Activated CD4-positive, CD25-positive, alpha-beta regulatory T cell treated with anti-CD3 and anti-CD28 coated beads, Interleukin-2, amount 50 U/mL, for 72 hours (primary cell): ENCODE results near the gene IRS1.

Source experiments
- DNase-seq: peaks from one replicate; pipeline ENCODE4 v3.0.0; 2021

IRS1 gene

GRCh38 chr2:226754821-226755604 is 44.6 kb downstream of the IRS1 start:
- no peak for DNase-seq

GRCh38 chr2:226752887-226753286 is 46.7 kb downstream of the IRS1 start:
- no peak for DNase-seq

- DNase-seq = no peak
These were observed 52.3 kb downstream of the IRS1 start for GRCh38 chr2:226747288-226747687.

DNA sequence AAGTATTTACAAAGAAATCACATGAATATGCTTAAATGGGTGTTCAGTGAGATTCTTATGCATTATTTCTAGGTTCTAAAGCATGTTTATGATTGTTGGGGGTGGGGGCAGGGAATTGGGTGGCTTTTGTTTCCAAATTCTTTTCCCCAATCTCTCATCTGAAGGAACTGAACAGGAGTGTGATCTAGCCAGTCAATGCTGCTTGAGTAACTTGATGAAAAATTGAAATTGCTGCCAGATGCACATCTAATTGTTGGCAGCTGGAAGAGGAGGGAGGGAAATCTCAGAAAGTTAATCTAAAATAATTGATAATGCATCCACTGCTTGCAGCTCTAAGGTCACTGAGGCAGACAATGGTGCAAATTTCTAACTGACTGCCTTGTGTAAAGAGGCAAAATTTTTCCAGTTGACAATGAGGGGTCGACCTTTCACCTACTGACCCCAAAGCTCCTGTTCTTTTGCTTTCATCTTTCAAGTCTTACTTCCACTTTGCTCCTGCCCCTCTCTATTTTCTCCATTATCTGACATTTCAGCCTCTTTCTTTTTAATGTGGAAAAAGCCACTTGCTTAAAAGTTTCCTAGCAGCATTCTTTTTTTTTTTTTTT is 53.3 kb downstream of the IRS1 start:
- DNase-seq = no peak

DNA sequence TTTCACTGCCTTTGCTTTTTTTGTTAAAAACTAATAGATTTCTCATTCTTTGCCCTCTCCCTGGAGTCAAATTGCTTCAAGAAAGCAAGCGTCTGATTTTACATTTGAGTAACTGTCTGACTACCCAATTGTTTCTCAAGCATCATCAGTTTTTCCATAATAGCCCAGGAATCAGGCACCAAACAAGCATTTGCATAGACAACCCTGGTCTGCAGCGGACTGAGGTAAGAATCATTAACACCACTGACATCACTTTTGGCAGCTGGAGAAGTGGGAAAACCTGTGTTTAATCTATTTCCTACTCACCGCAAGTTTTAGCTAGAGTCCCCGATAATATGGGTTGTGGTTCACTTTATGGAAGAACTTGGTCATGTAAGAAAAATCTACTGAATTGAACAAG is 55.7 kb downstream of the IRS1 start:
- DNase-seq = no peak

DNA sequence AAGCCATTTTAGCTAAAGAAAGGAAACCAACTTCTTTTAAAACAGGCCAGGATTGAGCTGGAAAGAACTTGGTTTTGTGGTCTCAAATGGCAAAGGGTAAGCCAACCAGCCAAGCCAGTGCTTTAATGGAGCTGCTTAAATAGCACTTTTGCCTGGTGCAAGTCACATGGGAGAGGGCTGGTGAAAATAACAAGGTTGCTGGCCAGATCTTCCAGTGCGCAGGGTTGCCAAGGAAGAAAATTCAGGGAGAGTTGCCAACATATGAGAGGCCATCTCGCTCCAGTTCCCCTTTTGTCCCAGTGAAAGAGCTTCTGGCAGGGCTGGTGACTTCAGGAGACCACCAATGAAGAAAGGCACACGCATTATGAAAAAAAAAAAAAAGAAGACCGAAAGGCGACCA is 57.3 kb downstream of the IRS1 start:
- no peak for DNase-seq

DNA sequence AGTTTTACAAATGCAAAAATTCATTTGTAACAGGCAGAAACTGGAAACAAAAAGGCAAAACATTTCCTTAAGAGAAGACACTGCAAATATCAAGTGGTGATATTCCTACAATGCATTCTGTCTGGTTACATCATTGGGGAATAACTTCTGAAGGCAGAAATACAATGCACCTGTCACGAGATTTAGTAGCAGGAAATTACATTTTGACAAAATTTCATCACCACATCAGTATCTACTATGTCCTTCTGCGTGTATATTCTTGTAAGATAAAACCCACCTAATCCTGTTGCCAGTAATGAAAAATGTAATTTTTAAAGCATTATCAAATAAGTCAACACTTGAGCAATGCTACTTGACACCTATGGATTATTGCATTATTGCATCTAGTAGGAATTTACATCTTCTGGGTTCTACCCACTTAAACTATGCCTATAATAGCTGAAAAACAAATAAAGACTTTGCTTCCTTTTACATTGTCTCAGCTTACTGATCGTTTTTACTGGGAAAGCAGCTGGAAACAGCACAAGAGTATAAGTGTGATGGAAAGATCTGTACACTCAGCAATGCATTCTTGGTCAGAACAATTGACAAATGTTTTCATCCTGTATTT is 59.5 kb downstream of the IRS1 start:
- no peak for DNase-seq

DNA sequence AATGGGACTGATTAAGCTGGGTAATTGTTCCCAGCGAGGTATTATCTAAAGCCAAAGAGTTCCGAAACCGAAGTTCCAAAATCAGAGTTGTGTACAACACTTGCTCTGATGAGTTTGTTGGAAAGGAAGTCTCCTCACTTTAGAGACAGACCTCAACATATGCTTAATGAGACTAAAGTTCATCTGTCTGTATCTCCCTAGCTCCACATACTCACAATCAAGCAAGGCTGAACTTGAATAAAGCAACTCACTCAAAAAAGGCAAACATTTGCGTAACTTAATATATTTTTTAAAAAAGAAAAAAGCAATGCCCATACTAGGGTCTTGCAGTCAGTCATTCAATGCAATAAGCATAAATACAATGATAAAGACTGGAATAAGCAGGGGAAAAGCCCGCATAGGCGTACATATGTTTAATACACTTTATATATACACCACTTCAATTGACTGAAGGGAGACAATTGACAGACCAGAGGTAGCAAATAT is 60.0 kb downstream of the IRS1 start:
- no peak for DNase-seq

DNA sequence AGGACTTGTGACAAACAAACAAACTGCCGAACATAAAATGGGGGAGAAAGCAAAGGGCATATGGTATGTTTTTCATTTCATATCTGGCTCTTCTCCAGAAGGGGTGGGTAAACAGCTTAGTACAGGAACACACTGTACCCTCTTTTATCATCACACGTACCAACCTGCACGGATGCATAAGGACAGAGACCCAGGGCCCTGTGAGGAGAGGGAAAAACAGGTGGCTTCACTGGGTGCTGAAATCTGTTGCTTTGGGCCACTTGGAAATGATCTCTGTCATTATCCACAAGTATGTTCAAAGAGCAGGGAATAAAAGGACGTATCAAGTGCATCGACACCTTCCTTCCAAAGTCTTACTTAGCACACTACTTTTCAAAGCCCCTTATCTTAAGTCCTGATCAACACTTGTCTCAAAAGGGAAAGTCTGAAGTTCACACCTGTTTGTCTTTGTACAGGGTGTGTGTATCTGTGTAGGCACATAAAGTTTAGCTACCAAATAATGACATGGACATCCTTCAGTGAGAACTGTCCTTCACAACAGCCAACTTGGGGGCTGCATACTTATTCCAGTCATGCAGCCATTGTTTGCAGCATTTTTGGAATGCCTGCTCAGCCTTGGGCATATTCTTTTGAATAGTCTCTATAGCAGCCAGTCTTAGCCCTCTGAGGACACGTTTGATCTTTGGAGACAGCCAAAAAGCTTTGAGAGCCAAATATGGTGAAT is 60.6 kb downstream of the IRS1 start:
- no peak for DNase-seq

DNA sequence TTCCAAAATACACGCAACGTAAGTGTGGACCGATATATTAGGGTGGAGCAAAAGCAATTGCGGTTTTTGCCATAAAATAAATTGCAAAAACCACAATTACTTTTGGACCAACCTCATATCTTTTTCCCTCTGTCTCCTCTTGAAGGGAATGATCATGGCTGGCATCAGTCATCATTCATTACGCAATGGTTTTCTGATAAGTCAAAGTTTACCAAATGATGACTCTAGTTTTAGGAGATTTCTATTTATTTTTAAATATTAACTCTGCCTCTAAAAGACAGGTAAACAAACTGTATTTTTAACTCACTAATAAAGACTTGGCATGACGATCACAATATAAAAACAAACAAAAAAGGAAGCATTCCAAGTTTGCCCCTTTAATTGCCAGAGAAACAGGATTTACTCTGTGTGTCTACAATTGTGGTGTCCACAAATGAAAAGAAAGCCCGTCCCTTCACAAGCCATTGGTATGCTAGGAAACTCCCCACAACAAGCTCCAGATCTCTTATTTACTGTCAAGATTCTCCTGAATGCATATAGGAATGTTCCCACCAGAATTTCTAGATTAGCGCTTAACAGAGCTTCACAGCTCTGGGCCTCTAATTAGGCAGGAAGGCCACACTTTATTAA is 61.3 kb downstream of the IRS1 start:
- no peak for DNase-seq

- no peak for DNase-seq
These were observed 63.2 kb downstream of the IRS1 start for GRCh38 chr2:226736382-226736781.

DNA sequence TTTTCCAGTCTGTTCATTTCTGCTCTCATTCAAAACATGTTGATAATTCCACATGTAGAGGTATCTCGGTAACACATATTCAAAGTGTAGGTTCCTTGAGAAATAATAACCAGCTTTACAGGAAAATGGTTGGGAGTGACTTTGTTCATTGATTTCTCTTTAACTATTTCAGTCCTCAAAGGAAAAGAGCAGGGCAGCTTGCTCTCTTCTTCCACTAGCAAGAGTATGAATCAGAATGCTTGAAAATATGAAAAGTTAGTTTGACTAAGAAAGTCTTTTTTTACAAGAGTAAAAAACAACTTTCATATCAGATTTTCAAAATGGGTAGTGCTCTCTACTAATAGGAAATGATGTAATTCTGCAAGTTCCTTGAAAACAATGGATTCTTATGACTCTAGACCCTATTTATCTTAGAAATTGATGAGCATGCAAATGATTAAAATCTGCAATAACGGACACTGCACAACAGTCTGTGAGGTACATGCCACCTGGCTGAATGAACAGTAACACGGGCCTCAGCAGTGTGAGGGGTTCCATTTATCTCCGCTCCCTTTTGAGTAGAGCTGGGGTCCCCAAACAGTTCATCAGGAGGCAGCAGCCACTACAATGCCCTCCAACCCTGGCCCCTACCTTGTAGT is 65.6 kb downstream of the IRS1 start:
- DNase-seq = no peak

DNA sequence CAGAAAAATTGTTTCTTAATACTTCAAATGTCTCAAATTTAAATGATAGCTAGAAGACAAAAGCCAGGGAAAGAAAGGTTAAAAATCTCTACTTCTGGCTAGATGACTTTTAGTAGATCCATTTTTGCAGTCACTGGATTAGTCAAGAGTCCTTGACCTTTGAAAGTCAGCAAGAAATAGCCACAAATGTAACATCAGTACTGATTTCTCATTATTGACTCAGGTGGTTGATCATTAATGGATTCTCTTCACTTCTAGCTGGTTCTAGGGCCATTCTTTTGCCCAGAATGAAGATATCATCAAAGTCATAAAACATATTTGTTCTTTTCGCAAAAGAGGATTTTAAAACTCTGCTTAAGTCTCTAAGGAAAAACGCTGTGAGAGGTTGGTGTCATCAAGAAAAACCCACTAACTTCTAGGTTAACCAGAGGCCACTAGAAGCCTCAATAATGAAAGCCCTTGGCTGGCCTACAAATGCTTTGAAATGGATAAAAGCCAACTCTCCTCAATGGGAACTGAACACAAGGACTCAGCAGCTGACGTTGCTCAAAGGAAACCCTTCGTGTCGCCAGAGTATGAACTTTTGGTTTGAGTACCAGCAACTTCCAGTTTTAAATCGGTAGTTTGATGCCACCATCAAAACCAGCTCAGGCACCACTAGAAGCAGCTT is 66.3 kb downstream of the IRS1 start:
- DNase-seq = no peak

DNA sequence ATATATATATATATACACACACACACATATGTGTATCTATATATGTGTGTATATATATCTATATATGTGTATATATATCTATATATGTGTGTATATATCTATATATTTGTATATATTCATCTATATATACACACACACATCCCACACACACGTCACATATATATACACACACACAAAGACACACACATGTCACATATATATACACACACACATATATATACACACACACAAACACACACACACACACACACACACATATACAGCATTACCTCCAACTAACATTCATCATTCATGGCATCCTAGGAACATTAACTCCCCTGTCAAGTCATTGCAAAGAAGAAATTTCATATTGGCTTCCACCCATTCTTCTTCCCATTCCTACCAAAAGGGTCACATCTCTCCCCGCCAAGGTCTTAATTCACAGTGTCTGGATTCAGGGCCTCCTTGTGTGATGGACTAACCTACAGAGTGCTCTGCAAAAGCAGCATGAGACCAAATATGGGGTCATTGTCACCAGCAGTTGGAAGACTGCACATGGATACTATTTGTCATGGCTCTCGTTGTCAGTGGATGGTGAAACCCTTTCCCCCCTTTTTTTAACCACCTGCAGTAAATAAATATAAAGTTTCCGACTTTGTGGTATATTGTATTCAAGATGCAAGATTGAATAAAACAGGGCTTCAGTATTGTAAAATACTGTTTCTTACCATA is 67.0 kb downstream of the IRS1 start:
- no peak for DNase-seq

DNA sequence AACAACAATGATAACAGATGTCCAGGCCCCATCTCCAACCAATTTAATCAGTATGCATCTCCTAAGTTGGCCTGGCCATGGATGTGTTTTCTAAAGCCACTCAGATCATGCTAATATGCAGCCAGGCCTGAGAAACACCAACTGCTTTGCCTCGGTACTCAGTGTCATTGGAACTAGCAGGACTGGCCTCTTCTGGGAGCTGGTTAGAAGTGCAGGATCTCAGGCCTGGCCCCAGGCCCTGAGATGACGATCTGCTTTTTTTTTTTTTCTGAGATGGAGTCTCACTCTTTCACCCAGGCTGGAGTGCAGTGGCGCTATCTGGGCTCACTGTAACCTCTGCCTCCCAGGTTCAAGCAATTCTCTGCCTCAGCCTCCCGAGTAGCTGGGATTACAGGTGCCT is 69.1 kb downstream of the IRS1 start:
- DNase-seq = no peak

DNA sequence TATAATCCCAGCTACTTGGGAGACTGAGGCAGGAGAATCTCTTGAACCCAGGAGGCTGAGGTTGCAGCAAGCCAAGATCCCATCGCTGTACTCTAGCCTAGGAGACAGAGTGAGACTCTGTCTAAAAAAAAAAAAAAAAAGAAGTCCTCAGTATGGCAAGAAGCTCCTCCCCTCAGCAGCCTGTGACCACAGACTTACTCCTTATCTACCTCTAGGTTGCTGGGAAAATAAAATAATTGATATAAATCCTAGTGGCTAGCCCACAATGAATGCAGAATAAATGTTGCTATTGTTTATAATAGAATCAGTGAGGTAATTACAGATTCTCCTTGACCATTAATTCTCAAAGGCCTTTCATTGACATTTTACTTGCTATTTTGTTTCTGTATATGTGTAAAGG is 70.6 kb downstream of the IRS1 start:
- no peak for DNase-seq

DNA sequence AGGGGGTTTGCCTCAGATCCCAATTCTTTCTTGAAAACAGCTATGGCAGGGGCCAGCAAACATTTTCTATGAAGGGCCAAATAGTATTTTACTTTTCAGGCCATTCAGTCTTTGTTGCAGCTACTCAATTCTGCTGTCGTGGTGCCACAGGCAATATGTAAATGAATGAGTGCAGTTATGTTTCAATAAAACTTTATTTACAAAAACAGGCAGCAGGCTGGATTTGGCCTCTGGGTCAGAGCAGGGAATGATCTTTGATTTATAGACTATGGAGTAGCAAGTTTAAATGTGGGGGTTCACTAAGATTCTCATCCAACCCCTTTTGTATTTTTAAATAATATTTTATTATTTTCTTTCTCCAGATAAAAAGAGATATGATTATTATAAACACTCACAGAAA is 72.4 kb downstream of the IRS1 start:
- DNase-seq = no peak

- DNase-seq = no peak
These were observed 73.1 kb downstream of the IRS1 start for GRCh38 chr2:226726546-226726945.

DNA sequence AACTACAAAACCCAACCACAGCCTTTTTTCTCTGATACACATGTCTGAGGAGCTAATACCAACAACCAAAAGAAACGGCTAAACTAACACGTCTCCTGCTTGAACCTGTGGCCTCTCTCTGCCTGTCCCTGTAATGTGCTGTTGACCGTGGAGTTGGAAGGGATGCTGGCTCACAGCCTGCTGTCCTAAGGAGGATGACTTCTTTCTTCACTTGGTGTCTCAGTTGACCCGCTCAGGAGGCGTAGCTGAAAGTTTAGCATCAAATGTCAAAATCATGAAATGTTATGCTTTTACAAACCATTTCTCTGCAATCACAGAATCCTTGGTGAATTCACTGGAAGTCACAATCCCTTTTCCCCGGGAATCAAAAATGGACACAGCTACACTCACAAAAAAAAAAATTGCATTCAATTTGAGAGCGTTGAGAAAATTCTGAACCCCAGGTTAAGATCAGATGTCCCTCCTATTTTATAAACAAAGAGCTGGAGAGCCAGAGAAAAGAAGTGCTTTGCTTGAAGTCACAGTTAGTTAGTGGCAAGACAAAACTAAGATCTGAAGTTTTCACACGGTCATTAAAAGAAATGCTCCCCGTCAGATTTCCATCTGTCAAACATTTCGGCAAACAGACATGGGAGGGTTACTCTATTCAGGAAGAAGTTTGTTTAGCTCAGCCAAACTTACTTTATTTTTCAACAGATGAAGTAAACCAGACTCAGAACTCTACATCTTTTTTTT is 74.3 kb downstream of the IRS1 start:
- no peak for DNase-seq

- DNase-seq = no peak
These were observed 78.1 kb downstream of the IRS1 start for GRCh38 chr2:226721541-226721940.

- no peak for DNase-seq
These were observed 78.7 kb downstream of the IRS1 start for GRCh38 chr2:226720948-226721347.
